Fibroblast of lung (primary cell): ENCODE results near the gene ZNF789.

Experiments used
- EZH2 ChIP-seq: IDR thresholded peaks from 2 replicates; pipeline ENCODE4 v1.5.1; 2012; ENCODE audit warnings: low read length, control low read depth, mild to moderate bottlenecking; ENCODE audit errors: missing control alignments
- TF ChIP-seq, protein P1 (sequence below), 2 donors: IDR thresholded peaks in 1 of 2; conservative IDR thresholded peaks in 1 of 2; 1 replicate in 1 of 2; 2 replicates in 1 of 2; pipeline ENCODE4 v1.5.1; 2011 to 2012; ENCODE audit warnings: low read length in 2 of 2, control low read depth in 1 of 2, inconsistent platforms in 1 of 2, low read depth in 1 of 2, mild to moderate bottlenecking in 1 of 2

DNA sequence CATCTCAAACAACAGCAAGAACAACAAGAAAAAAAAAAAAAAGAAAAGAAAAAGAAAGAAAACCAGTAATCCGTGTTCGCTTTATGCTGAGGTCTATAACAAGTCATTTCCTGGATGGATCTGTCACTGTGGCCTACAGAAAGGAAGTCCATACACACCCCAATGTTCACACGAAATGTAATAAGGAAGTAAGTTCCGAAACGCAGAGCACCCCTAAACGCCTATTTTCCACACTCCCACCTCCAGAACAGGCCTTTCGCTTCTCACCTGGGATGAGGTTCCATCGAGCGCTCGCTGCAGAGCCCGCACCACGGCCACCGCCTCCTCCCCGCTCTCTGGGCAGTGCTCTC is 26.7 kb downstream of the ZNF789 start:
- TF ChIP-seq, protein P1, sequence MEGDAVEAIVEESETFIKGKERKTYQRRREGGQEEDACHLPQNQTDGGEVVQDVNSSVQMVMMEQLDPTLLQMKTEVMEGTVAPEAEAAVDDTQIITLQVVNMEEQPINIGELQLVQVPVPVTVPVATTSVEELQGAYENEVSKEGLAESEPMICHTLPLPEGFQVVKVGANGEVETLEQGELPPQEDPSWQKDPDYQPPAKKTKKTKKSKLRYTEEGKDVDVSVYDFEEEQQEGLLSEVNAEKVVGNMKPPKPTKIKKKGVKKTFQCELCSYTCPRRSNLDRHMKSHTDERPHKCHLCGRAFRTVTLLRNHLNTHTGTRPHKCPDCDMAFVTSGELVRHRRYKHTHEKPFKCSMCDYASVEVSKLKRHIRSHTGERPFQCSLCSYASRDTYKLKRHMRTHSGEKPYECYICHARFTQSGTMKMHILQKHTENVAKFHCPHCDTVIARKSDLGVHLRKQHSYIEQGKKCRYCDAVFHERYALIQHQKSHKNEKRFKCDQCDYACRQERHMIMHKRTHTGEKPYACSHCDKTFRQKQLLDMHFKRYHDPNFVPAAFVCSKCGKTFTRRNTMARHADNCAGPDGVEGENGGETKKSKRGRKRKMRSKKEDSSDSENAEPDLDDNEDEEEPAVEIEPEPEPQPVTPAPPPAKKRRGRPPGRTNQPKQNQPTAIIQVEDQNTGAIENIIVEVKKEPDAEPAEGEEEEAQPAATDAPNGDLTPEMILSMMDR (conservative IDR thresholded peaks at IDR 0.05 in 1 of 2, IDR thresholded peaks at IDR 0.05 in 1 of 2; ENCODE audit: low read depth in 1 of 2, low read length in 2 of 2): no peak
- no peak for TF ChIP-seq EZH2
